Heart left ventricle (tissue), 13 donors: ENCODE data around the gene SLC9A7.

Experiments
- POLR2A ChIP-seq, 2 donors: fragments of 450-650 bp; IDR thresholded peaks; one replicate each; pipeline ENCODE4 v1.6.1; 2017; ENCODE audit warnings: antibody characterized with exemption in 2 of 2, mild to moderate bottlenecking in 2 of 2, moderate library complexity in 2 of 2
- TF ChIP-seq, protein P1 (sequence below), 12 donors: fragments of 200-600 bp; sonication (generic) in 4 of 12; IDR thresholded peaks; one replicate each; pipeline versions ENCODE4 v1.5.0 to v1.8.0; 2018 to 2022; ENCODE audit warnings: antibody characterized with exemption in 12 of 12, mild to moderate bottlenecking in 5 of 12
- donor health status: ischemic (EF 13 %, LVEDD 7.1; RV severe dilation, severe dysfunction).
- donor health status: DM: no; HTN: yes; CAD: no.
- donor health status: DM: no; HTN: no; CAD: no.
- donor health status: ischemic (EF 25% LVEDD 6.9; RV normal size, moderate dysfunction).
- donor health status: ischemic (EF 25% LVEDD 5.7; RV mildly dilated, moderate dysfunction).
- donor health status: ischemic (EF 35%, LVEDD 5.7; RV mildly dilated, moderate dysfunction).
- donor health status: nonischemic (EF 11% LVEDD 7.7; RV severe dilation, severe dysfunction).
- donor health status: DM: yes; HTN: yes; CAD: no.
- donor health status: PGD.
- donor health status: ischemic (EF 29% LVEDD 5.4; RV normal size, mild dysfunction).
- donor health status: nonischemic (EF 23%, LVEDD 6.1; RV moderate dilation, normal function).

DNA sequence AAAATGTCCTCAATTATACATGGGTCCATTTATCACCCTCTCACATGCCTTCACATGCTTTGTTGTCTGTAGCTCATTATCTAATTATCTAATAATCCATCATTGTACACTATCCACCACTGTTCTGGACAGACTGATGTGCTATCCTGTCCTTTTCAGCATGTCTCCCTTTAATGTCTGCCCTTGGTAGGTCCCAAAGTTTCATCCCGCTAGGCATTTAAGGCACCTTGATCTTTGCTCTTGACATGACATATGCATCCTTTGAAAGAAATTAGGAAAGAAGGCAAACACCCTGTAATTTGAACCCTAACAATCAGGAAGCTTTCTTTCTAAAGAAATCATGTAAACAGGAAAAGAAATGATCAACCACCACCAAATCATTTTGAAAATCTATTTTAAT, 179.7 kb downstream of the SLC9A7 start:
- TF ChIP-seq, protein P1, sequence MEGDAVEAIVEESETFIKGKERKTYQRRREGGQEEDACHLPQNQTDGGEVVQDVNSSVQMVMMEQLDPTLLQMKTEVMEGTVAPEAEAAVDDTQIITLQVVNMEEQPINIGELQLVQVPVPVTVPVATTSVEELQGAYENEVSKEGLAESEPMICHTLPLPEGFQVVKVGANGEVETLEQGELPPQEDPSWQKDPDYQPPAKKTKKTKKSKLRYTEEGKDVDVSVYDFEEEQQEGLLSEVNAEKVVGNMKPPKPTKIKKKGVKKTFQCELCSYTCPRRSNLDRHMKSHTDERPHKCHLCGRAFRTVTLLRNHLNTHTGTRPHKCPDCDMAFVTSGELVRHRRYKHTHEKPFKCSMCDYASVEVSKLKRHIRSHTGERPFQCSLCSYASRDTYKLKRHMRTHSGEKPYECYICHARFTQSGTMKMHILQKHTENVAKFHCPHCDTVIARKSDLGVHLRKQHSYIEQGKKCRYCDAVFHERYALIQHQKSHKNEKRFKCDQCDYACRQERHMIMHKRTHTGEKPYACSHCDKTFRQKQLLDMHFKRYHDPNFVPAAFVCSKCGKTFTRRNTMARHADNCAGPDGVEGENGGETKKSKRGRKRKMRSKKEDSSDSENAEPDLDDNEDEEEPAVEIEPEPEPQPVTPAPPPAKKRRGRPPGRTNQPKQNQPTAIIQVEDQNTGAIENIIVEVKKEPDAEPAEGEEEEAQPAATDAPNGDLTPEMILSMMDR (IDR thresholded peaks at IDR 0.05): no peak
- no peak for TF ChIP-seq POLR2A (IDR thresholded peaks at IDR 0.05)
